ENCODE measurements around the gene SLC16A2.

SLC16A2 gene

DNA sequence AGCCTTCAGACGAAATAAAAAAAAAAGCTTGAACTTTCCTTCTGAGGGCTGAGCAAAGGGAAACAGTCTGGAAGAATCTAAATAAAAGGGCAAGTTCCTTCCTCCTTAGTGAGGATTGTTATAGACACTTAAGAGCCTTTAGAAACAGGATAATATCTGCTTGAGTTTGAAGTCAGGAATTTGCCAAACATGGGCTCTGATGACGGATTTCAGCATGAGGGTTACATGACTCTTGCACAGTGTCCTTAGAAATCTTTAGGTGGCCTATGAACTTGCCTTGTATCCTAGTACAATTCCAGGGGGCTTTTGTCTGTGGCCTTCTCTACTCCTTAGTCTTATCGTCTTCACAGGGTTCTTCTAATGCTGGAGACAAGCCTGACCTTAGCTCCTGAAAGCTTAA lies 99.0 kb downstream of the SLC16A2 start:
- Histone ChIP-seq H3K27ac (ENCODE audit: low read length) (no peak overlapping the region), H3K36me3 (ENCODE audit: insufficient read depth, low read length) (no peaks in the 10 kb centered on the region), H3K9me3 (ENCODE audit: insufficient read depth, low read length, severe bottlenecking) (no peaks in the 10 kb centered on the region), H2AFZ (ENCODE audit: low read depth, low read length) (no peak overlapping the region), H4K20me1 (ENCODE audit: insufficient read depth, low read length) (no peaks in the 10 kb centered on the region), H3K4me1 (ENCODE audit: insufficient read depth, low read length) (no peaks in the 10 kb centered on the region), H3K4me2 (ENCODE audit: insufficient read depth, low read length) (no peak overlapping the region), H3K9ac (ENCODE audit: low read depth, low read length) (no peak overlapping the region), H3K4me3 (ENCODE audit: low read depth in 1 of 2, low read length in 2 of 2) (no peak overlapping the region), H3K27me3 (ENCODE audit: insufficient read depth, low read length, poor library complexity) (no peaks in the 10 kb centered on the region), H3K79me2 (ENCODE audit: insufficient read depth, low read length) (no peaks in the 10 kb centered on the region)
- ATAC-seq (ENCODE audit: insufficient read depth, low read depth), result no peak
- DNase-seq, result no peak
- TF ChIP-seq, protein P1, sequence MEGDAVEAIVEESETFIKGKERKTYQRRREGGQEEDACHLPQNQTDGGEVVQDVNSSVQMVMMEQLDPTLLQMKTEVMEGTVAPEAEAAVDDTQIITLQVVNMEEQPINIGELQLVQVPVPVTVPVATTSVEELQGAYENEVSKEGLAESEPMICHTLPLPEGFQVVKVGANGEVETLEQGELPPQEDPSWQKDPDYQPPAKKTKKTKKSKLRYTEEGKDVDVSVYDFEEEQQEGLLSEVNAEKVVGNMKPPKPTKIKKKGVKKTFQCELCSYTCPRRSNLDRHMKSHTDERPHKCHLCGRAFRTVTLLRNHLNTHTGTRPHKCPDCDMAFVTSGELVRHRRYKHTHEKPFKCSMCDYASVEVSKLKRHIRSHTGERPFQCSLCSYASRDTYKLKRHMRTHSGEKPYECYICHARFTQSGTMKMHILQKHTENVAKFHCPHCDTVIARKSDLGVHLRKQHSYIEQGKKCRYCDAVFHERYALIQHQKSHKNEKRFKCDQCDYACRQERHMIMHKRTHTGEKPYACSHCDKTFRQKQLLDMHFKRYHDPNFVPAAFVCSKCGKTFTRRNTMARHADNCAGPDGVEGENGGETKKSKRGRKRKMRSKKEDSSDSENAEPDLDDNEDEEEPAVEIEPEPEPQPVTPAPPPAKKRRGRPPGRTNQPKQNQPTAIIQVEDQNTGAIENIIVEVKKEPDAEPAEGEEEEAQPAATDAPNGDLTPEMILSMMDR (IDR thresholded peaks at IDR 0.05; ENCODE audit: borderline replicate concordance, extremely low read depth, low read length, poor library complexity, severe bottlenecking), result no peak
- TF ChIP-seq EZH2 (IDR thresholded peaks at IDR 0.05; ENCODE audit: borderline replicate concordance, low read depth, low read length, severe bottlenecking), result no peak

DNA sequence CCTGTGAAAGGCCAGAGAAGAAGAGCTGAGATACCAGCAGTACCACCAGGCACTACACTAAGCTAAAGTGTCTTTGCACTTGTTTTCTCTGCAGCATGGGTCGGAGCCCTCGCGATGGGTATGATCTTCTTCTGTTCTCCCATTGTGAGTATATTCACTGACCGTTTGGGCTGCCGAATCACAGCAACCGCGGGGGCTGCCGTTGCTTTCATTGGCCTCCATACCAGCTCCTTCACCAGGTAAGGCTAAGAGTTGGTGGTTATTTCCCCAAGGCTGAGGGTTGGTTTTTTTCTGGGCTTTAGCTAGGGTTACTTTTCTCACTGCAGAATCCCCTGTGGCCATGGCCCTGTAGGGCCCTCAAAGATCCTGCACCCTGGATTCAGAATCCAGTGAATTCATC lies 99.6 kb downstream of the SLC16A2 start:
- Histone ChIP-seq H3K9ac (ENCODE audit: low read depth, low read length) (no peak overlapping the region), H3K79me2 (ENCODE audit: insufficient read depth, low read length) (no peaks in the 10 kb centered on the region), H3K4me1 (ENCODE audit: insufficient read depth, low read length) (no peaks in the 10 kb centered on the region), H3K36me3 (ENCODE audit: insufficient read depth, low read length) (no peaks in the 10 kb centered on the region), H3K9me3 (ENCODE audit: insufficient read depth, low read length, severe bottlenecking) (no peaks in the 10 kb centered on the region), H3K4me3 (ENCODE audit: low read depth in 1 of 2, low read length in 2 of 2) (no peak overlapping the region), H2AFZ (ENCODE audit: low read depth, low read length) (no peak overlapping the region), H3K4me2 (ENCODE audit: insufficient read depth, low read length) (no peak overlapping the region), H4K20me1 (ENCODE audit: insufficient read depth, low read length) (no peaks in the 10 kb centered on the region), H3K27me3 (ENCODE audit: insufficient read depth, low read length, poor library complexity) (no peaks in the 10 kb centered on the region), H3K27ac (ENCODE audit: low read length) (no peak overlapping the region)
- ATAC-seq (ENCODE audit: insufficient read depth, low read depth), result no peak
- TF ChIP-seq, protein P1 (IDR thresholded peaks at IDR 0.05; ENCODE audit: borderline replicate concordance, extremely low read depth, low read length, poor library complexity, severe bottlenecking), result no peak
- no peak for TF ChIP-seq EZH2 (IDR thresholded peaks at IDR 0.05; ENCODE audit: borderline replicate concordance, low read depth, low read length, severe bottlenecking)
- DNase-seq, result no peak

DNA sequence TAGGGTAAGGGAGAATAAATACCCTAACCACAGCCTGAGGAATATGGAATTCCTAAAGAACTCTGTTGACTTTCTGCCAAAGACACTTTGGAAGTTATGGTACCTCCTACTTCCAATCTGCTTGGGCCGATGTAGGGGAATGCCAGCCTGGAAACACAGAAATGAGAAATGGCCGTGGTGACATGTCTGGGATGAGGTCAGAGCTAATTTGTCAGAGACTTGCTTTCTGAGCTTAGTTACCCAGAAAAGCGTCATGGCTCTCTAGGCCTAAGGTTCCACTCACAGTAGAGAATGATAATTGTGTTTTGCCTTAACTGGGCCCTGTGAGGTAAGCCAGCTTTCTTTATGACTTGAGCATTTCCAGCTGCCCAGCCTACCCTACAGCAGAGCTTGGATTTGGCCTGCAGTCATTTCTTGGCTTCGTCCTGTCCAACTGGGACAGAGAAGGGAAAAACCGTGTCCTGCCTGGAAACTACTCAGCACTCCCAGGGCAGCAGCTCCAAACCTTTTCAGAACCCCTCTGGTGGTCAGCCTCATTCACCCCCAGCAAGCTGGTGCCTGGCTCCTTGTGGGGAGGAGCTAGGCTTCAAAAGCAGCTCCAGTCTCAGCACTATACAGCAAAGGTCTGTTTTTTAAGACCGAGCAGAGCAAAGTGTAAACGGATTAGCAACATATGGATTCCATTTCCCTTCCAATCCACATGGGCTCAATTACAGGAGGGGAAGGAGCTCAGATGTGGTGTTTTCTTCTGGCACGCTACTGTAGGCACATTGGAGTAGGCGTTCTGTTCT lies 100.9 kb downstream of the SLC16A2 start:
- Histone ChIP-seq H3K27ac (ENCODE audit: low read length) (no peak overlapping the region), H2AFZ (ENCODE audit: low read depth, low read length) (no peak overlapping the region), H3K9ac (ENCODE audit: low read depth, low read length) (no peak overlapping the region), H3K9me3 (ENCODE audit: insufficient read depth, low read length, severe bottlenecking) (no peaks in the 10 kb centered on the region), H3K4me1 (ENCODE audit: insufficient read depth, low read length) (no peaks in the 10 kb centered on the region), H3K27me3 (ENCODE audit: insufficient read depth, low read length, poor library complexity) (no peaks in the 10 kb centered on the region), H3K4me3 (ENCODE audit: low read depth in 1 of 2, low read length in 2 of 2) (no peak overlapping the region), H4K20me1 (ENCODE audit: insufficient read depth, low read length) (no peaks in the 10 kb centered on the region), H3K79me2 (ENCODE audit: insufficient read depth, low read length) (no peaks in the 10 kb centered on the region), H3K36me3 (ENCODE audit: insufficient read depth, low read length) (no peaks in the 10 kb centered on the region), H3K4me2 (ENCODE audit: insufficient read depth, low read length) (no peak overlapping the region)
- TF ChIP-seq, protein P1 (IDR thresholded peaks at IDR 0.05; ENCODE audit: borderline replicate concordance, extremely low read depth, low read length, poor library complexity, severe bottlenecking), result no peak
- TF ChIP-seq EZH2 (IDR thresholded peaks at IDR 0.05; ENCODE audit: borderline replicate concordance, low read depth, low read length, severe bottlenecking), result no peak
- ATAC-seq (ENCODE audit: insufficient read depth, low read depth) (no peak), DNase-seq (no peak)

Data from DND-41 (cell line).